ENCODE data around the gene CENPH. TPM values are rescaled to one million over a fixed set of nuclear protein-coding genes. Genes with fewer than 3 reads are reported as not detected.

Gene CENPH
- total RNA-seq, 4 donors from 2014 or later, result 1.3 to 12.4 (median 5.3) TPM; not detected in 1

- H3K27ac ChIP-seq, result no peak overlapping the region
- H3K4me1 ChIP-seq, result peaks cover 3 to 11% of the 10 kb centered on the region in 2 donors
- no peak overlapping the region for H3K4me3 ChIP-seq
- H3K36me3 ChIP-seq, result no peaks in the 10 kb centered on the region
- H3K9me3 ChIP-seq, result no peaks in the 10 kb centered on the region
- no peaks in the 10 kb centered on the region for H3K27me3 ChIP-seq
- no peak for DNase-seq
- TF ChIP-seq POLR2A (IDR thresholded peaks at IDR 0.05) (no peak), CTCF (IDR thresholded peaks at IDR 0.05) (no peak)
- intact Hi-C loops (cut with DNase I; ENCODE audit: low total_unique reads), result no loop called here
These were observed 2.0 kb upstream of the CENPH start for GRCh38 chr5:69187342-69187741.

DNA sequence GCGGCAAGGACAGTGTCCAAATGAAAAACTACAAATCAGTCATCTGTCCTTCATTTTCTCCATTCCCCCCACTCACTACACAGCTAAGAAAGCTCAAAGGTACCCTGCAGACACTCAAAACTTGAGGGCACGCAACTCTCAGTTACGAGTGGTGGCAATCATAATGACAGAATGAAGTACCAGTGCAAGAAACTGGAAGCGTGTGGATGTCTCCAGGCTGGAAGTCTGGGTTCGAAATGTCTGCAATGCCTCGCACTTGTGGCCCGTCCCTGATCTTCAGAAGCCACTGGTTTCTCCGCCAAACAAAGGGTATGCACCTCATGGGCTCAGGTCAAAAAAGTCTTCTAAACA lies 597 bp upstream of the CENPH start:
- Histone ChIP-seq H3K9me3 (no peaks in the 10 kb centered on the region), H3K27ac (peak overlapping the region; percentile 42 to 64), H3K4me1 (peaks cover 3 to 11% of the 10 kb centered on the region in 2 donors), H3K27me3 (no peaks in the 10 kb centered on the region), H3K36me3 (no peaks in the 10 kb centered on the region), H3K4me3 (peak overlapping the region; percentile 56 to 64)
- no peak for DNase-seq
- TF ChIP-seq CTCF (IDR thresholded peaks at IDR 0.05), result no peak
- TF ChIP-seq POLR2A (IDR thresholded peaks at IDR 0.05), result no peak
- intact Hi-C loops (cut with DNase I; ENCODE audit: low total_unique reads), result no loop called here

GRCh38 chr5:69202497-69202896 lies 13.1 kb downstream of the CENPH start:
- Histone ChIP-seq H3K4me3 (no peak overlapping the region), H3K27me3 (no peaks in the 10 kb centered on the region), H3K9me3 (no peaks in the 10 kb centered on the region), H3K4me1 (no peaks in the 10 kb centered on the region), H3K27ac (no peak overlapping the region), H3K36me3 (no peaks in the 10 kb centered on the region)
- intact Hi-C loops (cut with DNase I; ENCODE audit: low total_unique reads), result no loop called here
- no peak for DNase-seq
- TF ChIP-seq POLR2A (IDR thresholded peaks at IDR 0.05) (no peak), CTCF (IDR thresholded peaks at IDR 0.05) (no peak)

- Histone ChIP-seq H3K9me3 (no peaks in the 10 kb centered on the region), H3K27me3 (no peaks in the 10 kb centered on the region), H3K4me1 (no peaks in the 10 kb centered on the region), H3K36me3 (peaks cover 0 to 2% of the 10 kb centered on the region in 2 donors), H3K4me3 (no peak overlapping the region), H3K27ac (no peak overlapping the region)
- no peak for DNase-seq
- TF ChIP-seq POLR2A (IDR thresholded peaks at IDR 0.05) (no peak), CTCF (IDR thresholded peaks at IDR 0.05) (no peak)
- intact Hi-C loops (cut with DNase I; ENCODE audit: low total_unique reads), result no loop called here
These were observed 17.3 kb downstream of the CENPH start for GRCh38 chr5:69206528-69207190.

GRCh38 chr5:69209602-69210001 lies 20.2 kb downstream of the CENPH start:
- DNase-seq, result no peak
- Histone ChIP-seq H3K36me3 (peaks cover 0 to 2% of the 10 kb centered on the region in 2 donors), H3K4me1 (no peaks in the 10 kb centered on the region), H3K4me3 (no peak overlapping the region), H3K9me3 (no peaks in the 10 kb centered on the region), H3K27ac (no peak overlapping the region), H3K27me3 (no peaks in the 10 kb centered on the region)
- intact Hi-C loops (cut with DNase I; ENCODE audit: low total_unique reads), result no loop called here
- TF ChIP-seq CTCF (IDR thresholded peaks at IDR 0.05) (no peak), POLR2A (IDR thresholded peaks at IDR 0.05) (no peak)

Measured in uterus (tissue), 4 donors.